ENCODE measurements around the gene KIF26B.
"Not testable (repeated sequence)": the region's sequence is repeated elsewhere in the genome, so short reads cannot be mapped to it uniquely, and the experiment has no call there.

KIF26B gene

DNA sequence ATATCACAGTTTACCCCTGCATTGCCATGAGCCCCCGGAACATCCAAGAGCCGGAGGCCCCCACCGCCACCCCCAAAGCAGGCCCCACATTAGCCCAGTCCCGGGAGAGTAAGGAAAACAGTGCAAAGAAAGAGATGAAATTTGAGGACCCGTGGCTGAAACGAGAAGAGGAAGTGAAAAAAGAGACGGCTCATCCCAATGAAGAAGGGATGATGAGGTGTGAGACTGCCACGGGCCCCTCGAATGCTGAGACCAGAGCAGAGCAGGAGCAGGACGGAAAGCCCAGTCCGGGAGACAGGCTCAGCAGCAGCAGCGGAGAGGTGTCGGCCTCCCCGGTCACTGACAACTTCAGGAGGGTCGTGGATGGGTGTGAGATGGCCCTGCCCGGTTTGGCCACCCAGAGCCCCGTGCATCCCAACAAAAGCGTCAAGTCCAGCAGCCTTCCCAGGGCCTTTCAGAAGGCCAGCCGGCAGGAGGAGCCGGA, 532.4 kb downstream of the KIF26B start:
- DNase-seq = no peak

- no peak for DNase-seq
Measured at GRCh38 chr1:245687636-245688535, 533.1 kb downstream of the KIF26B start.

GRCh38 chr1:245688536-245689453, 534.0 kb downstream of the KIF26B start:
- no peak for DNase-seq

DNA sequence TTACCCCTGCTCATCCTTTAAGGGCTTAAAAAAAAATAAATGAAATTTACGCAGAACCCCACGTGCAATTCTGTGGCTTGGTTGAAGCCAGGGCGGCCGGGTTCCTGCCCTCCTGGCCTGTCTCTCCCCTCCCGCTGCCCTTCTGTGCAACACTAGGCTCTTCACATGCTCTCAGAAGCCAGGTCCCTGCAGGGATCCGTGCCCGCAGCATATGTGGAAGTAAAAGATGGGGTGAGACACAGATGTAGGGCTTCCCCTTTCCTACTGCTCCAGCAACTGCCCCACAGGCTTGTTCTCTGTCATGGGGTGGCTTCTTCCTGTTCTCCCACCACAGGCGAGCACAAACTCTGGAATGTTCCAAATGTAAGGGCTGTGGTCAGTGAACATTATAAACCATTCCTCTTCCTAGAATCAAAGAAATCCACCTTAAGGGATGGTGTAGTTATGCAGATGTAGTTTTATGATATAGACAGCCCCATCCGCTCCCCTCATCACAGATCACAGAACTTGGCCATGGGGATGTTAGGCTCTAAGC, 535.4 kb downstream of the KIF26B start:
- peak; percentile 52 for DNase-seq

DNA sequence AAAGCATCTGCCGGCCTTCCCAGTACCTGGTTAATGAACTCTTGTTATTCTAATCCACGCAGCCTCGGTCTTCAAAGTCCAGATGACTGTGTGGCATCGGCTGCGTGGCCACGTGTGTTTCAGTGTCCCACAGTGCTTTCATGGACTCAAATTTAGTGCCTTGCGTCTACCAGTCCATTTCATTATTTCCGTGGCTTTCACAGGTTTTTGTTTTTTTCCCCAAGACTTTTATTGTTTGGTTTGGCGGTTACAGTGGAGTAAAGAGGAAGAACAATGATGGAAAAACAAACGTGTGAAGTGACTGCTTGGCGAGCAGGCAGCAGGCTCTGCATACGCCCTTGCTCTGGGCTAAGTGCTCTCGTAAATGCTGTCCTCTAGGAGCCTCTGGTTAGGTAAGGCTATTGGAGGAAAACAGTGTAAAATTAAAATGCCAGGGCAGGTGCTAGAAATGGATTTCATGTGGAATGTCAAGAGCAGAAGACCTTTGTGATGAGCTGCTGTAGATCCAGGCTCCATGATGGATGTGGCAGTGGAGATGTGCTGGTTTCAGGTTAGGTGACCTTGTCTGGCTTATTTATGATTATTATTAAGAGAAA, 536.3 kb downstream of the KIF26B start:
- DNase-seq = no peak

GRCh38 chr1:245691897-245692296, 537.1 kb downstream of the KIF26B start:
- no peak for DNase-seq

GRCh38 chr1:245692318-245692717, 537.5 kb downstream of the KIF26B start:
- DNase-seq = no peak

GRCh38 chr1:245693116-245693793, 538.5 kb downstream of the KIF26B start:
- no peak for DNase-seq

DNA sequence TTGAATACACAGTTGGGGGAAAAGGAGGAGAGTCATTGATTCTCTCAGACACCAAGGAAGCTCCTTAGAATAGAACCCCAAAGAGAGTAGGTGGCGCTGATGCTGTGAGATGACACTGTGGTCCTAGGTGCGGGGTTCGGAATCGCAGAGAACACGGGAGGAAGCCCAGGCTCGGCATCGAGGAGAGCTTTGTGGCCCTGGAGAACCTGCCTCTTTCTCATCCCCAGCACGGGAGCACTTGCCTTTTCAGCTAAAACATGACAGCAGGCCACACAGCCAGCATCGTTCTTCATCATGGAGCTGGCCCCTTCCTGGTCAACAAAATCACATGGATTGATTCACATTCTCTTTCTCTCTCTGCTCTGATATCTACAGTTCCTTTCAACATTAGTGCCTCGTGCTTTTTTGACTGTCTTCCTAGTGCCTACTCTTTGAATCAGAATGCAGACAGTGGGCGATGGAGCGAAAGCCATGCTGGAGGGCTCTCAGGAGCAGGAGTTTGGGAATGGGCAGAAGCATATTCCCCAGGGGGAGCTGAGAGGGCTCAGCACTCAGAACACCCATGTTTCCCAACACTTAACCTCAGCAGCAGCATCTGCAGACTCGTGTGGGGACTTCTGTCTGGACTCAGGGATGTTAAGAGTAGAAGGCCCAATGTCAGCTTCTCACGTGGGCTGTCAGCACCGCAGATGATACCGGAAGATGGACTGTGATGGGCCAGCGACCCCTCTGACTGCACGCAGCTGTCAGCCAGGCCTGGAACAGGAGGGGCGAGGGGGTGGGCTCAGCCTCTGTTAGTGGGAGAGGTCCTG, 539.4 kb downstream of the KIF26B start:
- DNase-seq = no peak

DNA sequence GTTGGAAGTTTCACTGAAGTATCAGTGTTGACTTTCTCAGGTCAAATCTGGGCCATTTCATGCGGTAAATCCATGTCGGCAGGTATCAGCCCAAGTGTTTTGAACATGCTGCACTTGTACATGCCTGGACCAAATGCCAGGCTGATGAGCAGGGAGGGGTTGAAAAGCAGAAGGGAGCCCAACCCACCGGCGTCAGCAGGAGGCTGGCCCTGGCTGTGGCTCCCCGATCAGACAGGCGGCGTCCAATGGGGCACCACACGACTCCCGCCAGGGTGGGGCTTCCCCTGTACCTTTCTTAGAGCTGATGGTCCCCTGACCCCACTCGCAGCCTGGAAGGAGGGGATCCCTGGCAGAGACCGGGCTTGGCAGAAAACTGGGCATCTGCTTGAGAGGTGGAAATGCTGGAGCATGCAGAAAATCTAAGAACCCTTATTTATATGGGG, 540.0 kb downstream of the KIF26B start:
- no peak for DNase-seq

- DNase-seq = no peak
Measured at GRCh38 chr1:245695211-245695610, 540.4 kb downstream of the KIF26B start.

GRCh38 chr1:245695701-245696100, 540.9 kb downstream of the KIF26B start:
- DNase-seq = not testable (repeated sequence)

DNA sequence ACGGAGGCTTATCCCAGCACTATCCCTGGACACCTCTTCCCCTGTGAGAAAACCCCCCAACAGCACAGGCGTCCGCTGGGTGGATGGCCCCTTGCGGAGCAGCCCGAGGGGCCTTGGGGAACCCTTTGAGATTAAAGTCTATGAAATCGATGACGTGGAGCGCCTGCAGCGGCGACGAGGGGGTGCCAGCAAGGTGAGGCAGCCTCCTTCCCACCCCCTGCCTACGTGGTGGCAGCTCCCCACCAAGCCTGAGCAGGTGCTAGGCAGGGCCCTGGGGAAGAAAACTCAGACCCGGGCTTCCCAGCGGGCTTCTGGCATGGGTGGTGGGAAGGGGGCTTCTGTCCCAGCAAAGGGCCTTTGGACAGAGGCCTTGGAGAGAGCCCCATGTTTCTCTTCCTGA, 543.3 kb downstream of the KIF26B start:
- no peak for DNase-seq

- no peak for DNase-seq
Measured at GRCh38 chr1:245698860-245699259, 544.1 kb downstream of the KIF26B start.

DNA sequence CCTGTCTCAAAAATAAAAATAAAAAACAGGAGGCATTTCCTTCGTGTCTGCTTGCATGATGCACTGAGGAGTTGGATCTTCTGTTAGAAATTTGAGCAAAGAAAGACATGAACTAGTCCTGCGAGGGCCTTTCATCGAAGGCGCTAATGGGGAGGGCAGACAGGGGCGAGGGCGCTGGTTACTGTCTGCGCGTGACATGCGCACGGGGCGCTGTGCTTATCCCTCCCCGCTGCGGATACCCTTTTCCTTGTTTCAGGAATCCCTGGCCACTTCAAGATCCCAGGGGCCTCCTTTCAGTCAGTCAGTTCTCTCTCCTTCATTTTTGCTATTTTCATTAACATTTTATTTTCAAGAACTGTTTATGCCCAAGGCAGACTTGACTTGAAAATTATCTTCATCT, 545.8 kb downstream of the KIF26B start:
- no peak for DNase-seq

GRCh38 chr1:245701631-245702030, 546.8 kb downstream of the KIF26B start:
- DNase-seq = no peak

GRCh38 chr1:245702346-245702745, 547.6 kb downstream of the KIF26B start:
- no peak for DNase-seq

DNA sequence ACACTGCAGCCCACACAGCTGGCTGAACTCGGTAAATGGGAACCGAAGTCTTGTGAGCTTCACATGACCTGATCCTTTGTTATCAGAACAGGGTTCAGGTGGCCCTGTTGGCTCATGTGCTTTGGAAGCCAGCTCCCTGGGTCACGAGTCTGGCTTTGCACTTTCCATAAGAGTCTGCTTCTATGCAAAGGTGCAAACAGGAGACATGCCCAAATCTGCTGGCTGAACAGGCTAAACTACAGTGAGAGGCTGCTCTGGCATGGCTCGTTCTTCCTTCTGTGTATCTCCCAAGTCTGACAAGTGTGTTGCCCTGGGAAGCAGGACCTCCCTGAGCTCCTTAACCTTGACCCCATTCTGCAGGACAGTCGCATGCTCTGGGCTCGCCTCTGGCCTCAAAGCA, 549.6 kb downstream of the KIF26B start:
- no peak for DNase-seq

DNA sequence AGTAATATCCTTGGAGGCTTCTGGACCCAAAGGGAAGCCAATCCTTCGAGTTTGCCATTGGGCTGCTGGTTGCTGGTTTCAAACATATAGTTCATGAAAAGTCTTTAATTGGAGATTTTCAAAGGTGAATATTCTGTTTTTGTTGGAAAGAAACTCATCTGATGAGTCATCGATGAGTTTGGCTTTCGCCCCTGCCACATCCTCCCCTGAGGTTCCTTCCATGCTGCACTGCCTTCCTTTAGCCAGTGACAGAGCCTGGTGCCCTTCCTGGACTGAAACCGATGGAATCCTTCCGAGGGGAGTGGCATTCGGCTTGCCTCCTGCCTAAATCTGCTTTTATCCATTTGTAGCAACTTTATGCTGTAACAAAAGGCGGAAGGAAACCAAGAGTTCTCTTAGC, 550.0 kb downstream of the KIF26B start:
- DNase-seq = peak; percentile 53

GRCh38 chr1:245707941-245708340, 553.2 kb downstream of the KIF26B start:
- no peak for DNase-seq
